ENCODE measurements around the gene ERI3.

Gene ERI3

DNA sequence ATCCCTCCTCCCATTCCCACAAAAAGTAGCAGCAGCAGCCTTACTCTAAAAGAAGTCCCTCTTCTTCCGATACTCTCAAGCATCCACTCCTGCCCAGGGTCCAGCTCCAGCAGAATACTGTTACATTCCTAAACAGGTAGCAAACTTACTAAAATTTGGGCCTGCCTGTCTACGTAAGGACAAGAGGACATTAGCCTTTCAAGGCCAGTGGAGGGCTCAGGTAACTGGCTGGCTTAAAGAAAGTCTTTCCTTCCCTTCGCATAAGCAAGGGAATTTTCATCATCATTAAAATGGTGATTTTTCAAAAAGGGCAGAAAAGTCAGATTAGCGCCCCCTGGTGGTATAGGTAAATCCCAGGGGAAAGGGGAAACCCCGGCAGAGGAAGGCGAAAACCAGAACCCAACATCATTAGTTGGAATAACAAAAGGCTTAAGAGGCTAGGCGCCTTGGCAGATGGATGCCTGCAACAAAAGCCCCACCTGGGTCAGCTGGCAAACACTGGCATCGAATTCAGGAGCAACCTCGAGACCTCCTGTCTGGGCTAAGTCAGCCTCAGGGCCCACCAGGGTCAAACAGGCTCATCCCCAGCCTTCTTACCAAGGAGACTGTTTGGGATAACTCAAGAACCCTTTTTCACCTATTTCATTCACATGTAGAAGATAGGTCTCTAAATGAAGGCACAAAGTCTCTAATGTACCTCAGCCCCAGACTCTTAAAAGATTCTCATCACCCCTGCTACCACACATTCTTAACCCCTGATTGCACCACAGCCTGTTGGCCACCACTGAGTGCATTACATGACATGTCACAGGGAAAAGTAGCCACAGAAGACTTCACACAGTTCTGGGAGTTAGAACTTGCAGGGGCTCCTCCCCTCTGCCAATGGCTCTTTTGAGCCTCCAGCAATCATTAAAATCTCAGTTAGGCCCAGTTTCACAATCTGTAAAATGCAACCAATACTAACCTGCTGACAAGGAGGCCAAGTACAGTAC, 36.7 kb downstream of the ERI3 start:
- TF ChIP-seq CTCF (IDR thresholded peaks at IDR 0.05; ENCODE audit: insufficient read depth, low read length, missing control alignments) = peak; percentile 45
- ChIA-PET POLR2A (no interaction called here), CTCF (interaction anchor here (0.6 to 6.2 kb wide), 23 partner anchors 10 to 333 kb away, joined by 3 to 54 read pairs (median 4); no protein-coding TSS in a partner anchor)
- H3K4me3 ChIP-seq (ENCODE audit: low read depth, low read length) = no peak overlapping the region
- DNase-seq (ENCODE audit: low read depth, low spot score) = no peak

DNA sequence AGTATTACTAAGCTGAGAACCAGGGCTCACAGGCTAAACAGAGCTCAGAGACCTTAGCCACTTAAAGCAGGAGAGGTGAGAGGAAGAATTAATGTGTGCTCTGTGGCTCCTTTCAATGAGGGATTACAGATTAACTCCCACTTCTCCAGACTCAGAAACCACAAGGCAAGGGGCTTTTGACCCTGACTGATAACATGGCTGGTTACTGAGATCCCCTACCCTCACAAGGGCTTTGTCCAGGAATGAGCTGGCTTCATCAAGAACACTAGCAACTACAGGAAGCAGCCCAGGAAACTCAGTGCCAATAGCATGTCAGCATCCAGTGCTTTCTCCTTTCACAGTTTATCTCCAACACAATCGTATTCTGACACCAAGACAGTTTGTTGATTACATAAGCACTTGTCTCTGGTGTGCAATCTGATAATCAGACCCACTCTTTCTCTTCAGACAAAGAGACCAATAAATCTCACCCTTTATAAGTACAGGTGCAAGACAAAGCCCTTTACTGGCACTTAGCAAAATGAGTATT, 38.8 kb downstream of the ERI3 start:
- H3K4me3 ChIP-seq (ENCODE audit: low read depth, low read length) = no peak overlapping the region
- CTCF ChIA-PET = interaction anchor here (1.3 to 3.8 kb wide), 3 partner anchors 12 to 98 kb away, joined by 5 to 22 read pairs (median 18); no protein-coding TSS in a partner anchor
- POLR2A ChIA-PET = no interaction called here
- no peak for DNase-seq (ENCODE audit: low read depth, low spot score)
- no peak for TF ChIP-seq CTCF (IDR thresholded peaks at IDR 0.05; ENCODE audit: insufficient read depth, low read length, missing control alignments)

DNA sequence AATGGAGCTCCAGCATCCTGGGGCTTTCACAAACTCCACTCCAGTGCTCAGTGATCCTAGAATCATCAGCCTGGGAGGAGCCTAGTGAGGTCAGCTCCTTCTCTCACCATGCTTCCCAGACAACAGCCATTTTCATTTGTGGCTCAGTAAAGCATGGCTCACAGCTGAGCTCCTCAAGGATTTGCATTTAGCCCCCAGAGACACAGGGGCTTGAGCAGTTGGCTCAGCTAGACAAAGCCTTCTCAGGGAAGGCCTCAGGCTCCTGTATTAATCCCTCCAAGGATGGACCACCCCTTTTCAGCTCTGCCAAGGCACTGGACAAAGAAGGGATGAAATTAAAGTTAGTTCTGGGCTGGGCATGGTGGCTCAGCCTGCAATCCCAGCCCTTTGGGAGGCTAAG, 39.5 kb downstream of the ERI3 start:
- ChIA-PET POLR2A (no interaction called here), CTCF (interaction anchor here (0.7 to 3.8 kb wide), 6 partner anchors 9 to 372 kb away, joined by 4 to 22 read pairs (median 4); no protein-coding TSS in a partner anchor)
- no peak for DNase-seq (ENCODE audit: low read depth, low spot score)
- H3K4me3 ChIP-seq (ENCODE audit: low read depth, low read length) = no peak overlapping the region
- no peak for TF ChIP-seq CTCF (IDR thresholded peaks at IDR 0.05; ENCODE audit: insufficient read depth, low read length, missing control alignments)

DNA sequence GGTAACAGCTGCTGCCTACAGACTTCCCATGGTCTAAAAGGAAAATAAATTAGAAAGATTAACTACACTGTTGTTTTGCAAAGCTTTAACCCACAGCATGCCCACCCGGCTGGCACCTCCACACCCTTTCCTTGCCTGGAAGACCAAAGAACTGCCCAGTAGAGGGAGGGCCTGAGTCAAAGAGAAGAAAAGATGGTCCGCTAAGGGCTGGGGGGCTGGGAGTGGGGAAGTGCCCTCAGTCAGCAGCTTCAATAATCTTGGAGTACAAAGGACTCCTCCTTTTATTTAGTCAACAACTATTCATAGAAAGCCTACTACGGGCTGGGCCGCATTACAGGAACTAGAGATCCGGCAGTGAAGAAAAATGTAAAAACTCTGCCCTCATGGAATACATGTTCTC, 40.6 kb downstream of the ERI3 start:
- peak; percentile 11 for TF ChIP-seq CTCF (IDR thresholded peaks at IDR 0.05; ENCODE audit: insufficient read depth, low read length, missing control alignments)
- DNase-seq (ENCODE audit: low read depth, low spot score) = no peak
- ChIA-PET CTCF (interaction anchor here (0.8 to 4.6 kb wide), 7 partner anchors 8 to 281 kb away, joined by 3 to 27 read pairs (median 4); no protein-coding TSS in a partner anchor), POLR2A (interaction anchor here (0.6 kb wide), 1 partner anchor 194 kb away, joined by 3 read pairs; no protein-coding TSS in a partner anchor)
- H3K4me3 ChIP-seq (ENCODE audit: low read depth, low read length) = no peak overlapping the region

- DNase-seq (ENCODE audit: low read depth, low spot score) = no peak
- CTCF ChIA-PET = interaction anchor here (0.8 to 4.6 kb wide), 11 partner anchors 8 to 339 kb away, joined by 3 to 27 read pairs (median 4); no protein-coding TSS in a partner anchor
- TF ChIP-seq CTCF (IDR thresholded peaks at IDR 0.05; ENCODE audit: insufficient read depth, low read length, missing control alignments) = no peak
- no peak overlapping the region for H3K4me3 ChIP-seq (ENCODE audit: low read depth, low read length)
- POLR2A ChIA-PET = no interaction called here
Observed at GRCh38 chr1:44313265-44313918, 41.7 kb downstream of the ERI3 start.
